Measurements from ENCODE around the gene CHCHD3. TPM values are rescaled to one million over a fixed set of nuclear protein-coding genes. Genes with fewer than 3 reads are reported as not detected.
"Not testable (repeated sequence)": the region's sequence is repeated elsewhere in the genome, so short reads cannot be mapped to it uniquely, and the experiment has no call there.

The CHCHD3 gene
- total and polyA plus RNA-seq, 7 donors: 61.7 to 93.4 (median 63.7) TPM

GRCh38 chr7:132897093-132897687 lies 184.7 kb downstream of the CHCHD3 start:
- Histone ChIP-seq H3K4me1 (no peaks in the 10 kb centered on the region), H3K36me3 (no peaks in the 10 kb centered on the region), H3K27me3 (no peaks in the 10 kb centered on the region), H3K4me3 (no peak overlapping the region), H3K27ac (no peak overlapping the region), H3K9me3 (no peaks in the 10 kb centered on the region)
- WGBS, 2 donors: 93 to 99% methylated on average over 3 of the region's 3 CpGs
- no peak for DNase-seq
- no peak for TF ChIP-seq CTCF (IDR thresholded peaks at IDR 0.05)
- no peak for TF ChIP-seq EP300 (IDR thresholded peaks at IDR 0.05)
- TF ChIP-seq POLR2A (IDR thresholded peaks at IDR 0.05): no peak
- TF ChIP-seq POLR2AphosphoS5 (IDR thresholded peaks at IDR 0.05): no peak
- intact Hi-C loops (cut with DNase I): no loop called here

- Histone ChIP-seq H3K4me3 (no peak overlapping the region), H3K4me1 (no peaks in the 10 kb centered on the region), H3K36me3 (no peaks in the 10 kb centered on the region), H3K9me3 (no peaks in the 10 kb centered on the region), H3K27me3 (no peaks in the 10 kb centered on the region), H3K27ac (no peak overlapping the region)
- no peak for DNase-seq
- 97% methylated on average over 6 of the region's 6 CpGs for WGBS, 2 donors
- intact Hi-C loops (cut with DNase I): no loop called here
- TF ChIP-seq CTCF (IDR thresholded peaks at IDR 0.05): no peak
- no peak for TF ChIP-seq POLR2A (IDR thresholded peaks at IDR 0.05)
These were observed 186.7 kb downstream of the CHCHD3 start for GRCh38 chr7:132895231-132895630.

- no peak for DNase-seq
- Histone ChIP-seq H3K4me1 (no peaks in the 10 kb centered on the region), H3K27me3 (no peaks in the 10 kb centered on the region), H3K4me3 (no peak overlapping the region), H3K27ac (no peak overlapping the region), H3K9me3 (no peaks in the 10 kb centered on the region), H3K36me3 (no peaks in the 10 kb centered on the region)
- no peak for TF ChIP-seq POLR2AphosphoS5 (IDR thresholded peaks at IDR 0.05)
- no peak for TF ChIP-seq POLR2A (IDR thresholded peaks at IDR 0.05)
- TF ChIP-seq CTCF (IDR thresholded peaks at IDR 0.05): no peak
- no peak for TF ChIP-seq EP300 (IDR thresholded peaks at IDR 0.05)
- intact Hi-C loops (cut with DNase I): no loop called here
- 92 to 94% methylated on average over 4 of the region's 4 CpGs for WGBS, 2 donors
These were observed 188.3 kb downstream of the CHCHD3 start for GRCh38 chr7:132893560-132893959.

GRCh38 chr7:132892744-132893143 lies 189.1 kb downstream of the CHCHD3 start:
- H3K27ac ChIP-seq; intact Hi-C loops (cut with DNase I); H3K9me3 ChIP-seq; H3K27me3 ChIP-seq; DNase-seq; H3K4me1 ChIP-seq; H3K36me3 ChIP-seq; H3K4me3 ChIP-seq: not testable (repeated sequence)
- 98 to 99% methylated on average over 4 of the region's 4 CpGs for WGBS, 2 donors

- H3K9me3 ChIP-seq: no peaks in the 10 kb centered on the region
- H3K36me3 ChIP-seq: no peaks in the 10 kb centered on the region
- H3K4me3 ChIP-seq: no peak overlapping the region
- no peak for DNase-seq
- no peaks in the 10 kb centered on the region for H3K27me3 ChIP-seq
- WGBS, 2 donors: 97% methylated on average over 3 of the region's 3 CpGs
- TF ChIP-seq EP300 (IDR thresholded peaks at IDR 0.05) (no peak), POLR2AphosphoS5 (IDR thresholded peaks at IDR 0.05) (no peak)
- intact Hi-C loops (cut with DNase I): no loop called here
- H3K27ac ChIP-seq: no peak overlapping the region
- no peaks in the 10 kb centered on the region for H3K4me1 ChIP-seq
These were observed 190.3 kb downstream of the CHCHD3 start for GRCh38 chr7:132891554-132891953.

- Histone ChIP-seq H3K4me1 (no peaks in the 10 kb centered on the region), H3K36me3 (peaks cover 0 to 18% (median 2%) of the 10 kb centered on the region in 4 donors), H3K4me3 (no peak overlapping the region), H3K9me3 (no peaks in the 10 kb centered on the region), H3K27me3 (no peaks in the 10 kb centered on the region), H3K27ac (no peak overlapping the region)
- intact Hi-C loops (cut with DNase I): no loop called here
- TF ChIP-seq CTCF (IDR thresholded peaks at IDR 0.05) (no peak), POLR2AphosphoS5 (IDR thresholded peaks at IDR 0.05) (no peak), EP300 (IDR thresholded peaks at IDR 0.05) (no peak), POLR2A (IDR thresholded peaks at IDR 0.05) (no peak)
- no peak for DNase-seq
- WGBS, 2 donors: 30 to 41% methylated on average over 2 of the region's 2 CpGs
These were observed 199.0 kb downstream of the CHCHD3 start for GRCh38 chr7:132882714-132883428.
